ENCODE measurements around the gene ARFIP1. TPM values are rescaled to one million over a fixed set of nuclear protein-coding genes. Genes with fewer than 3 reads are reported as not detected.

The ARFIP1 gene
- total and polyA plus RNA-seq, 2 of the 8 experiments (the other 6 are each of a cell fraction or from before 2014, with no cell fraction given) = 13.5 to 38.0 TPM

DNA sequence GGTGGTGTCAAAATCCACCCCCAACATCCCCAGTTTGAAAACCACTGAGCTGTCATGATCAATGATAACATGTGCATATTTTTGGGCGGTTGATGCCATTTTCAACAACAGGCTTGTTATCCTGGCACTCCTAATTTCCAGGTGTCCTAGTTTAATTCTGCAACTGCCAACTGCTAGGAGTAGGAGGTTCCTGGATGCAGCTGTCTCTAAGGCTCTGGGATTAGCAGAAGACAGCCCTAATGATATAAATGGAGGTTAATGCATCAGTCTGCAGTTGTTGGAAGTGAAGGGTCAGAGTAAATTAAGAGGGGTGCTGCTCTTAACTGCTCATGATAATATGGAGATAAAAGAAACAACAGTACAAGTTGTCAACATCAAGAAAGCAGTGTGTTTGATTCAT, 23.8 kb downstream of the ARFIP1 start:
- peaks cover 0 to 74% of the 10 kb centered on the region in 2 experiments; a peak in 3 of 4 replicates for H3K79me2 ChIP-seq (ENCODE audit: control insufficient read depth in 1 of 2, insufficient read depth in 2 of 2, low read length in 2 of 2)
- H2BK15ac ChIP-seq (ENCODE audit: low read length) = no peak overlapping the region
- no peak overlapping the region for H2BK5ac ChIP-seq (ENCODE audit: low read depth, low read length)
- H3K36me3 ChIP-seq (ENCODE audit: control insufficient read depth in 2 of 4, insufficient read depth in 4 of 4, low read length in 3 of 4) = peaks cover 0 to 2% (median 0%) of the 10 kb centered on the region in 4 experiments; a peak in 1 of 8 replicates
- no peak overlapping the region for H2AK5ac ChIP-seq (ENCODE audit: low read depth, low read length)
- H3K79me1 ChIP-seq (ENCODE audit: low read depth, low read length) = no peaks in the 10 kb centered on the region; the same call in 1 of the 2 replicates
- H3K9ac ChIP-seq (replicated peaks in 1 of 4; ENCODE audit: extremely low read depth in 1 of 4, low read depth in 3 of 4, low read length in 3 of 4) = no peak overlapping the region
- H3K4ac ChIP-seq (replicated peaks; ENCODE audit: insufficient read length, low read depth, low read length) = no peak overlapping the region
- H2AFZ ChIP-seq (ENCODE audit: low read length) = no peak overlapping the region
- WGBS, 2 experiments (ENCODE audit: extremely low coverage in 1 of 2, insufficient coverage in 1 of 2, insufficient read length in 1 of 2, insufficient replicate concordance in 2 of 2, low coverage in 1 of 2, low lambda C conversion rate in 2 of 2, missing lambda C conversion rate in 1 of 2) = 89% methylated on average over 1 of the region's 1 CpG; no CpG with 5 or more reads in 1 of the 2 experiments
- no peak overlapping the region for H2BK12ac ChIP-seq (ENCODE audit: low read depth, low read length)
- H3K23ac ChIP-seq (ENCODE audit: insufficient read length) = no peak overlapping the region
- H3K14ac ChIP-seq (ENCODE audit: insufficient read length) = no peak overlapping the region
- H3K56ac ChIP-seq (replicated peaks; ENCODE audit: insufficient read length, low read depth, low read length) = no peak overlapping the region
- no peak overlapping the region for H3K27ac ChIP-seq (ENCODE audit: low read depth, low read length)
- POLR2A ChIA-PET (ENCODE audit: partially characterized antibody) = interaction anchor here (1.1 kb wide), 1 partner anchor 15 kb away, joined by 4 read pairs; no protein-coding TSS in a partner anchor
- H3K4me1 ChIP-seq (replicated peaks in 1 of 4; ENCODE audit: control insufficient read depth in 3 of 4, insufficient read depth in 4 of 4, low read length in 3 of 4) = peaks cover 0 to 4% (median 0%) of the 10 kb centered on the region in 4 experiments; a peak in 1 of 7 replicates
- H4K8ac ChIP-seq (ENCODE audit: extremely low read depth, insufficient read depth, low read length) = no peak overlapping the region
- no peak overlapping the region for H2BK120ac ChIP-seq (replicated peaks; ENCODE audit: low read depth, low read length)
- no peaks in the 10 kb centered on the region for H3K27me3 ChIP-seq (replicated peaks in 1 of 4; ENCODE audit: control insufficient read depth in 3 of 4, extremely low read depth in 1 of 4, insufficient read depth in 3 of 4, low read length in 3 of 4)
- no peak overlapping the region for H3K18ac ChIP-seq (ENCODE audit: extremely low read depth, low read length)
- no peak overlapping the region for H4K91ac ChIP-seq (replicated peaks; ENCODE audit: insufficient read length, low read length)
- FAIRE-seq = no peak
- no peak overlapping the region for H4K5ac ChIP-seq (ENCODE audit: insufficient read length, low read depth, low read length)
- H3K9me3 ChIP-seq (ENCODE audit: insufficient read depth in 2 of 2, low read depth in 1 of 2, low read length in 1 of 2) = no peaks in the 10 kb centered on the region
- no peaks in the 10 kb centered on the region for H3K23me2 ChIP-seq (ENCODE audit: low read depth, low read length)
- no peak overlapping the region for H3K4me3 ChIP-seq (ENCODE audit: extremely low read depth in 1 of 4, insufficient read depth in 2 of 4, low read depth in 3 of 4, low read length in 4 of 4)
- CTCF ChIA-PET (ENCODE audit: partially characterized antibody) = interaction anchor here (0.7 to 1.4 kb wide), 4 partner anchors 21 to 590 kb away, joined by 3 to 7 read pairs (median 4); no protein-coding TSS in a partner anchor
- H4K20me1 ChIP-seq (replicated peaks in 1 of 2; ENCODE audit: control insufficient read depth in 1 of 2, insufficient read depth in 2 of 2, low read length in 2 of 2) = no peaks in the 10 kb centered on the region
- no peak for DNase-seq (ENCODE audit: low read depth in 1 of 2, low spot score in 2 of 2)
- no peak overlapping the region for H2BK20ac ChIP-seq (ENCODE audit: low read length)
- no peak overlapping the region for H3K4me2 ChIP-seq (ENCODE audit: insufficient read depth in 1 of 2, low read depth in 2 of 2, low read length in 2 of 2)
- no peak for TF ChIP-seq TBP (IDR thresholded peaks at IDR 0.05; ENCODE audit: low read depth, low read length)
- TF ChIP-seq GTF2F1 (IDR thresholded peaks at IDR 0.05; ENCODE audit: borderline replicate concordance, low read depth, low read length) = no peak
- TF ChIP-seq, protein P1, sequence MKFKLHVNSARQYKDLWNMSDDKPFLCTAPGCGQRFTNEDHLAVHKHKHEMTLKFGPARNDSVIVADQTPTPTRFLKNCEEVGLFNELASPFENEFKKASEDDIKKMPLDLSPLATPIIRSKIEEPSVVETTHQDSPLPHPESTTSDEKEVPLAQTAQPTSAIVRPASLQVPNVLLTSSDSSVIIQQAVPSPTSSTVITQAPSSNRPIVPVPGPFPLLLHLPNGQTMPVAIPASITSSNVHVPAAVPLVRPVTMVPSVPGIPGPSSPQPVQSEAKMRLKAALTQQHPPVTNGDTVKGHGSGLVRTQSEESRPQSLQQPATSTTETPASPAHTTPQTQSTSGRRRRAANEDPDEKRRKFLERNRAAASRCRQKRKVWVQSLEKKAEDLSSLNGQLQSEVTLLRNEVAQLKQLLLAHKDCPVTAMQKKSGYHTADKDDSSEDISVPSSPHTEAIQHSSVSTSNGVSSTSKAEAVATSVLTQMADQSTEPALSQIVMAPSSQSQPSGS (IDR thresholded peaks at IDR 0.05; ENCODE audit: low read length) = no peak
- no peak for TF ChIP-seq NRF1 (IDR thresholded peaks at IDR 0.05; ENCODE audit: low read depth, low read length)
- TF ChIP-seq CTBP2 (IDR thresholded peaks at IDR 0.05; ENCODE audit: borderline replicate concordance, insufficient read depth, insufficient read length, low read length) = no peak
- TF ChIP-seq POU5F1 (IDR thresholded peaks at IDR 0.05; ENCODE audit: low read depth, low read length) = no peak
- no peak for TF ChIP-seq EZH2 (IDR thresholded peaks at IDR 0.05; ENCODE audit: low read depth, low read length, severe bottlenecking)
- no peak for TF ChIP-seq HDAC6 (IDR thresholded peaks at IDR 0.05; ENCODE audit: low read depth, low read length)
- TF ChIP-seq RFX5 (IDR thresholded peaks at IDR 0.05; ENCODE audit: borderline replicate concordance, low read depth, low read length) = no peak
- no peak for TF ChIP-seq KDM4A (IDR thresholded peaks at IDR 0.05; ENCODE audit: low read depth, low read length, severe bottlenecking)
- TF ChIP-seq, protein P2, sequence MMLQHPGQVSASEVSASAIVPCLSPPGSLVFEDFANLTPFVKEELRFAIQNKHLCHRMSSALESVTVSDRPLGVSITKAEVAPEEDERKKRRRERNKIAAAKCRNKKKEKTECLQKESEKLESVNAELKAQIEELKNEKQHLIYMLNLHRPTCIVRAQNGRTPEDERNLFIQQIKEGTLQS (IDR thresholded peaks at IDR 0.05; ENCODE audit: insufficient read depth, low read depth, low read length) = no peak
